ENCODE results near the gene USP37.

The USP37 gene

DNA sequence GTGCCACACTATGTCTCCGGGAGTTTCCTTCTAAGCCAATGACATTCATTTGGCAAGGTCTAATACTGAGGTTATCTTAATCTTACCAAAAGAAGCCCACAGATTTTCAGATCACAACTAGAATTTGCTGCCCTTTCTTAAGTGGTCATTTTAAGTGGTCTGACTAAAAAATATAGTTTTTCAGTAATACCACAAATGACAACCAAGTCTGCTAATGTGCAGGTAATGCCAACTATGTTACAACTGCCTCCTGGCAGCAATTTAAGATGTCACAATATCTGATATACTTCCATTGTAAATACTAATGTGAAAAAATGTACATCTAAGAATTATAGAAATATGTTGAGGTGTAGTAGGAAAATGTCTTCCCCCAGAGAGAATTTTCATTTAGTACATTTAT lies 49.3 kb downstream of the USP37 start:
- WGBS (ENCODE audit: extremely low coverage, insufficient coverage, insufficient read length), result no CpG with 5 or more reads among the region's 1 CpG
- Histone ChIP-seq H3K27ac (ENCODE audit: low read depth, low read length) (no peak overlapping the region), H4K91ac (ENCODE audit: low read depth, low read length) (no peak overlapping the region), H3K9ac (ENCODE audit: low read length) (no peak overlapping the region), H3K4ac (ENCODE audit: low read depth, low read length) (no peak overlapping the region), H2BK12ac (ENCODE audit: low read length) (no peak overlapping the region), H3K36me3 (ENCODE audit: control insufficient read depth in 1 of 2, insufficient read depth in 2 of 2, low read length in 2 of 2) (peaks cover 4% of the 10 kb centered on the region in 2 experiments), H3K4me3 (ENCODE audit: low read depth, low read length) (no peak overlapping the region), H3K4me2 (ENCODE audit: low read length) (no peak overlapping the region), H3K79me2 (ENCODE audit: control insufficient read depth, insufficient read depth, low read length, poor library complexity) (no peaks in the 10 kb centered on the region), H4K12ac (ENCODE audit: low read depth, low read length) (no peak overlapping the region), H3K23ac (ENCODE audit: low read length) (no peak overlapping the region), H3K14ac (ENCODE audit: low read length) (no peak overlapping the region), H3K4me1 (ENCODE audit: control insufficient read depth in 1 of 2, insufficient read depth in 2 of 2, low read length in 2 of 2) (no peaks in the 10 kb centered on the region), H3K9me3 (ENCODE audit: insufficient read depth, low read depth, low read length) (no peaks in the 10 kb centered on the region), H3K18ac (ENCODE audit: low read length) (no peak overlapping the region), H4K8ac (ENCODE audit: low read depth, low read length) (no peak overlapping the region), H2BK5ac (ENCODE audit: low read depth, low read length, poor library complexity) (no peak overlapping the region), H3K27me3 (ENCODE audit: insufficient read depth, low read length) (no peaks in the 10 kb centered on the region), H2BK120ac (ENCODE audit: insufficient read depth, low read length, poor library complexity) (no peak overlapping the region), H2AK5ac (ENCODE audit: low read length) (no peak overlapping the region), H2AFZ (ENCODE audit: insufficient read depth, low read length, poor library complexity) (no peak overlapping the region), H3K79me1 (ENCODE audit: low read length) (no peaks in the 10 kb centered on the region)
- peak; percentile 8 to 73 for DNase-seq

DNA sequence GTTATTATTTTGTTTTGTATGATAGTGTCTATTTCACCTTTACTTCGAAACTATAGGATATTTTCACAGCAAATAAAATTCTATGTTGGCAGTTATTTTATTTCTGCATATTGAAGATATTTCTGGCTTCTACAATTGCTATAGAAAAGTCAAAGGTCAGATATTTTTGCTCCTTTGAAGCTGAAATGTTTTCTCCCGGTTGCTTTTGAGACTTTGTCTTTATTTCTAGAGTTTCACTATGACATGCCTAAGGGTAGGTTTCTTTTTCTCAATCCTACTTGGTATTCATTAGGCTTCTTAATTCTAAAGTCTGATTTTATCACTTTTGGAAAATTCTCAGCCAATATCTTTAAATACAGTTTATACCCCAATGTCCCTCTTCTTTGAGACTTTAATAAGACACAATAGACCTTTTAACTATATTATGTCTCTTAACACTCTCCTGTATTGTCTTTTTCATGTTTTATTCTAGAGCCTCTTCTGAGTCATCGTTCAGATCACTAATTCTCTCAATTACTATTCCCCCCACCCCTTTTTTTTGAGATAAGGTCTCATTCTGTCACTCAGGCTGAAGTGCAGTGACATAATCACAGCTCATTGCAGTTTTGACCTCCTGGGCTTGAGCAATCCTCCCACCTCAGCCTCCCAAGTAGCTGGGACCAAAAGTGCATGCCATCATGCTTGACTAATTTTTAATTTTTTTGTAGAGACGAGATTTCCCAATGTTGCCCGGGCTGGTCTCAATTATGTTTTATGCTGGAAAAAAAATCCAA lies 50.5 kb downstream of the USP37 start:
- Histone ChIP-seq H3K4me3 (ENCODE audit: low read depth, low read length) (no peak overlapping the region), H3K9ac (ENCODE audit: low read length) (no peak overlapping the region), H3K79me2 (ENCODE audit: control insufficient read depth, insufficient read depth, low read length, poor library complexity) (no peaks in the 10 kb centered on the region), H3K4me1 (ENCODE audit: control insufficient read depth in 1 of 2, insufficient read depth in 2 of 2, low read length in 2 of 2) (no peaks in the 10 kb centered on the region), H4K91ac (ENCODE audit: low read depth, low read length) (no peak overlapping the region), H4K12ac (ENCODE audit: low read depth, low read length) (no peak overlapping the region), H4K8ac (ENCODE audit: low read depth, low read length) (no peak overlapping the region), H3K79me1 (ENCODE audit: low read length) (no peaks in the 10 kb centered on the region), H3K18ac (ENCODE audit: low read length) (no peak overlapping the region), H2BK120ac (ENCODE audit: insufficient read depth, low read length, poor library complexity) (no peak overlapping the region), H2AK5ac (ENCODE audit: low read length) (no peak overlapping the region), H2AFZ (ENCODE audit: insufficient read depth, low read length, poor library complexity) (no peak overlapping the region), H2BK12ac (ENCODE audit: low read length) (no peak overlapping the region), H3K36me3 (ENCODE audit: control insufficient read depth in 1 of 2, insufficient read depth in 2 of 2, low read length in 2 of 2) (peaks cover 4% of the 10 kb centered on the region in 2 experiments), H3K4ac (ENCODE audit: low read depth, low read length) (no peak overlapping the region), H3K14ac (ENCODE audit: low read length) (no peak overlapping the region), H2BK5ac (ENCODE audit: low read depth, low read length, poor library complexity) (no peak overlapping the region), H3K27ac (ENCODE audit: low read depth, low read length) (no peak overlapping the region), H3K4me2 (ENCODE audit: low read length) (no peak overlapping the region), H3K23ac (ENCODE audit: low read length) (no peak overlapping the region), H3K9me3 (ENCODE audit: insufficient read depth, low read depth, low read length) (no peaks in the 10 kb centered on the region), H3K27me3 (ENCODE audit: insufficient read depth, low read length) (no peaks in the 10 kb centered on the region)
- no CpG with 5 or more reads among the region's 5 CpGs for WGBS (ENCODE audit: extremely low coverage, insufficient coverage, insufficient read length)
- peak; percentile 57 to 78 for DNase-seq

DNA sequence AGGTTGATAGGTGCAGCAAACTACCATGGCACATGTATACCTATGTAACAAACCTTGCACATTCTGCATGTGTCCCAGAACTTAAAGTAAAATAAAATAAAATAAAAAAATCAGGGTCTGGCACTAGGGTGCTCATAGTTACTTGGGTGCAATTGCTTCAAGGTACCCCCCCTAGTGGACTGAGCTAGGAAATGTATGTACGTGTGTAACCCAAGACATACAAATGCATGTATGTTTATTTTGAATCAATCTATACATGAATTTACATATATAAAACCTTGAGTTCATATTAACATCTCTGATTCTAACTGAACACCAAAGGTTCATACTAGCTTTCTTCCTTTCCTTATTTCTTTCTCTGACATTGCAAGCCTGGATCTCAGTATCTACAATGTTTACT lies 51.5 kb downstream of the USP37 start:
- H4K91ac ChIP-seq (ENCODE audit: low read depth, low read length), result no peak overlapping the region
- DNase-seq, result peak in 1 of 2 donors; percentile 42
- H3K23ac ChIP-seq (ENCODE audit: low read length), result no peak overlapping the region
- H3K4me3 ChIP-seq (ENCODE audit: low read depth, low read length), result no peak overlapping the region
- no peak overlapping the region for H3K14ac ChIP-seq (ENCODE audit: low read length)
- H3K9me3 ChIP-seq (ENCODE audit: insufficient read depth, low read depth, low read length), result no peaks in the 10 kb centered on the region
- no peak overlapping the region for H3K4me2 ChIP-seq (ENCODE audit: low read length)
- no peak overlapping the region for H2BK12ac ChIP-seq (ENCODE audit: low read length)
- WGBS (ENCODE audit: extremely low coverage, insufficient coverage, insufficient read length), result no CpG with 5 or more reads among the region's 1 CpG
- H2BK120ac ChIP-seq (ENCODE audit: insufficient read depth, low read length, poor library complexity), result no peak overlapping the region
- H2AFZ ChIP-seq (ENCODE audit: insufficient read depth, low read length, poor library complexity), result no peak overlapping the region
- H4K12ac ChIP-seq (ENCODE audit: low read depth, low read length), result no peak overlapping the region
- H3K36me3 ChIP-seq (ENCODE audit: control insufficient read depth in 1 of 2, insufficient read depth in 2 of 2, low read length in 2 of 2), result peaks cover 0 to 3% of the 10 kb centered on the region in 2 experiments
- no peak overlapping the region for H2BK5ac ChIP-seq (ENCODE audit: low read depth, low read length, poor library complexity)
- no peaks in the 10 kb centered on the region for H3K27me3 ChIP-seq (ENCODE audit: insufficient read depth, low read length)
- H3K27ac ChIP-seq (ENCODE audit: low read depth, low read length), result no peak overlapping the region
- H2AK5ac ChIP-seq (ENCODE audit: low read length), result no peak overlapping the region
- no peaks in the 10 kb centered on the region for H3K79me1 ChIP-seq (ENCODE audit: low read length)
- no peak overlapping the region for H3K4ac ChIP-seq (ENCODE audit: low read depth, low read length)
- H4K8ac ChIP-seq (ENCODE audit: low read depth, low read length), result no peak overlapping the region
- H3K79me2 ChIP-seq (ENCODE audit: control insufficient read depth, insufficient read depth, low read length, poor library complexity), result no peaks in the 10 kb centered on the region
- H3K18ac ChIP-seq (ENCODE audit: low read length), result no peak overlapping the region
- H3K4me1 ChIP-seq (ENCODE audit: control insufficient read depth in 1 of 2, insufficient read depth in 2 of 2, low read length in 2 of 2), result no peaks in the 10 kb centered on the region
- no peak overlapping the region for H3K9ac ChIP-seq (ENCODE audit: low read length)

DNA sequence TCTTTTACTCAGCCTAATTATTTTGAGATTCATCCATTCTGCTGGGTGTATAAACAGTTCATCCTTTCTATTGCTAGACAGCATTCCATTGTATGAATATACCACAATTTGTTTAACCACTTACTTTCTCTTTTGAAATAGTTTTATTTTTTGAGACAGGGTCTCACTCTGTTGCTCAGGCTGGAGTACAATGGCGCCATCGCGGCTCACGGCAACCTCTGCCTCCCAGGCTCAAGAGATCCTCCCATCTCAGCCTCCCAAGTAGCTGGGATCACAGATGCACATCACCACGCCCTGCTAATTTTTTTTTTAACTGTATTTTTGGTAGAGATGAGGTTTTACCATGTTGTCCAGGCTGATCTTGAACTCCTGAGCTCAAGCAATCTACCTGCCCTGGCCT lies 54.5 kb downstream of the USP37 start:
- no peak for DNase-seq
- no peak overlapping the region for H2BK12ac ChIP-seq (ENCODE audit: low read length)
- no peak overlapping the region for H3K23ac ChIP-seq (ENCODE audit: low read length)
- H3K27me3 ChIP-seq (ENCODE audit: insufficient read depth, low read length), result no peaks in the 10 kb centered on the region
- H4K12ac ChIP-seq (ENCODE audit: low read depth, low read length), result no peak overlapping the region
- WGBS (ENCODE audit: extremely low coverage, insufficient coverage, insufficient read length), result no CpG with 5 or more reads among the region's 5 CpGs
- no peak overlapping the region for H2BK5ac ChIP-seq (ENCODE audit: low read depth, low read length, poor library complexity)
- H4K91ac ChIP-seq (ENCODE audit: low read depth, low read length), result no peak overlapping the region
- peaks cover 0 to 2% of the 10 kb centered on the region in 2 experiments for H3K36me3 ChIP-seq (ENCODE audit: control insufficient read depth in 1 of 2, insufficient read depth in 2 of 2, low read length in 2 of 2)
- no peak overlapping the region for H3K18ac ChIP-seq (ENCODE audit: low read length)
- H3K14ac ChIP-seq (ENCODE audit: low read length), result no peak overlapping the region
- H3K9me3 ChIP-seq (ENCODE audit: insufficient read depth, low read depth, low read length), result peaks cover 1% of the 10 kb centered on the region
- no peak overlapping the region for H3K4ac ChIP-seq (ENCODE audit: low read depth, low read length)
- H2AK5ac ChIP-seq (ENCODE audit: low read length), result no peak overlapping the region
- no peaks in the 10 kb centered on the region for H3K4me1 ChIP-seq (ENCODE audit: control insufficient read depth in 1 of 2, insufficient read depth in 2 of 2, low read length in 2 of 2)
- no peak overlapping the region for H2BK120ac ChIP-seq (ENCODE audit: insufficient read depth, low read length, poor library complexity)
- H4K8ac ChIP-seq (ENCODE audit: low read depth, low read length), result no peak overlapping the region
- H2AFZ ChIP-seq (ENCODE audit: insufficient read depth, low read length, poor library complexity), result no peak overlapping the region
- no peaks in the 10 kb centered on the region for H3K79me2 ChIP-seq (ENCODE audit: control insufficient read depth, insufficient read depth, low read length, poor library complexity)
- H3K27ac ChIP-seq (ENCODE audit: low read depth, low read length), result no peak overlapping the region
- H3K4me2 ChIP-seq (ENCODE audit: low read length), result no peak overlapping the region
- no peak overlapping the region for H3K9ac ChIP-seq (ENCODE audit: low read length)
- no peak overlapping the region for H3K4me3 ChIP-seq (ENCODE audit: low read depth, low read length)
- no peaks in the 10 kb centered on the region for H3K79me1 ChIP-seq (ENCODE audit: low read length)

Measured in trophoblast cell (in vitro differentiated cells and primary cell).